ENCODE measurements around the gene SARDH.

- no peak for TF ChIP-seq CTCF (IDR thresholded peaks at IDR 0.05; ENCODE audit: low read length)
- no peak for TF ChIP-seq EZH2 (optimal IDR thresholded peaks at IDR 0.05; ENCODE audit: low read depth, low read length)
Observed at GRCh38 chr9:133778336-133779013, 40.3 kb upstream of the SARDH start.
